Psoas muscle (tissue), 8 donors: ENCODE measurements around the gene COA7. TPM values are rescaled to one million over a fixed set of nuclear protein-coding genes. Genes with fewer than 3 reads are reported as not detected.
A peak's percentile ranks its signal among the peaks of the same experiment; 100 is the strongest.

Experiments
- ATAC-seq, 4 donors: fragments of 200-7000 bp; cut with Tn5 transposase; one replicate each; pipeline ENCODE4 v1.9.1; 2020; ENCODE audit warnings: moderate library complexity in 3 of 4, mild to moderate bottlenecking in 2 of 4
- DNase-seq, 2 donors: peaks; one replicate each; pipeline ENCODE4 v3.0.0-alpha.2; 2020
- H3K27ac ChIP-seq: fragments of 200-600 bp; one replicate; pipeline ENCODE4 v1.8.0; 2022
- H3K27me3 ChIP-seq, 3 donors: fragments of 200-600 bp in 1 of 3; one replicate each; pipeline versions ENCODE4 v1.6.1 to v1.8.0; 2013 to 2022; ENCODE audit warnings: low read length in 2 of 3, mild to moderate bottlenecking in 2 of 3, moderate library complexity in 1 of 3; ENCODE audit not compliant: insufficient read depth in 3 of 3
- H3K36me3 ChIP-seq, 2 donors: fragments of 200-600 bp in 1 of 2; one replicate each; pipeline versions ENCODE4 v1.6.1 to v1.8.0; 2013 to 2022; ENCODE audit warnings: low read depth in 1 of 2, mild to moderate bottlenecking in 1 of 2, moderate library complexity in 1 of 2; ENCODE audit not compliant: insufficient read depth in 1 of 2
- H3K4me1 ChIP-seq: fragments of 200-600 bp; one replicate; pipeline ENCODE4 v1.8.0; 2022
- H3K4me3 ChIP-seq: fragments of 200-600 bp; one replicate; pipeline ENCODE4 v1.8.0; 2022; ENCODE audit warnings: mild to moderate bottlenecking
- H3K9me3 ChIP-seq: fragments of 200-600 bp; one replicate; pipeline ENCODE4 v1.8.0; 2022
- CTCF ChIP-seq: fragments of 200-600 bp; IDR thresholded peaks from one replicate; pipeline ENCODE4 v1.8.0; 2022; ENCODE audit warnings: antibody characterized with exemption
- WGBS, 3 donors: extraction: QIAGEN DNeasy Blood & Tissue Kit; methylation state at CpG; one replicate each; pipeline versions ENCODE4 v1.1.6 to v1.1.7; 2013; 5-methylcytosine and 5-hydroxymethylcytosine counted together
- intact Hi-C, 2 donors: fragments of 100-400 bp; cut with DNase I; formaldehyde crosslinking; loops; one replicate each; pipeline versions ENCODE4 v1.11.0 to v1.14.2; 2022
- polyA plus RNA-seq, 3 donors: library from polyadenylated mRNA; stranded (reverse); fragments of 200-250 nt; gene quantifications; one replicate each; pipeline ENCODE4 v1.2.3, GENCODE V29; 2013
- total RNA-seq, 4 donors: library from RNA; stranded (reverse); fragmentation: NEBNext Ultra II Directional in 2 of 4; extraction: Animal tissue kit (Norgen Biotek cat#: 25700) in 2 of 4; gene quantifications; one replicate each; pipeline versions ENCODE4 v1.2.1 to v1.2.4, GENCODE V29; 2021 to 2023
- donor health status: healthy with polysubstance abuse.
- donor health status: DM: no; HTN: no; CAD: no; lungs with moderate emphysema.
- donor health status: Bipolar disorder and iron deficiency.
- donor health status: healthy.
- donor health status: DM: yes; HTN: yes; CAD: no.
- donor health status: DM: no; HTN: no; CAD: no.
- donor health status: DM: no; HTN: no; CAD: no.
- donor health status: DM: yes; HTN: yes; CAD: no.

COA7 gene
- total and polyA plus RNA-seq, 7 donors: 25.2 to 48.8 (median 30.5) TPM

GRCh38 chr1:52670604-52671003 lies 27.5 kb downstream of the COA7 start:
- intact Hi-C loops: loop anchor here in 1 of 2 donors (10.0 kb wide), 1 partner anchor 116 kb away; the partner anchor contains the start of gene TUT4
- TF ChIP-seq CTCF: no peak
- Histone ChIP-seq H3K9me3 (no peaks in the 10 kb centered on the region), H3K36me3 (no peaks in the 10 kb centered on the region), H3K27ac (peak overlapping the region; percentile 51), H3K4me3 (no peak overlapping the region), H3K27me3 (no peaks in the 10 kb centered on the region), H3K4me1 (peaks cover 8% of the 10 kb centered on the region)
- ATAC-seq: peak in 2 of 4 donors; percentile 38 to 71
- DNase-seq: no peak
- 32 to 63% (median 34%) methylated on average over 2 of the region's 2 CpGs for WGBS, 3 donors

GRCh38 chr1:52669696-52670095 lies 28.5 kb downstream of the COA7 start:
- H3K4me3 ChIP-seq: no peak overlapping the region
- ATAC-seq: peak in 1 of 4 donors; percentile 42
- no peaks in the 10 kb centered on the region for H3K36me3 ChIP-seq
- no peak for DNase-seq
- TF ChIP-seq CTCF: no peak
- peaks cover 11% of the 10 kb centered on the region for H3K4me1 ChIP-seq
- peak overlapping the region; percentile 51 for H3K27ac ChIP-seq
- H3K27me3 ChIP-seq: no peaks in the 10 kb centered on the region
- intact Hi-C loops: loop anchor here in 1 of 2 donors (10.0 kb wide), 1 partner anchor 115 kb away; the partner anchor contains the start of gene TUT4
- WGBS, 3 donors: 91 to 100% (median 100%) methylated on average over 1 of the region's 1 CpG
- H3K9me3 ChIP-seq: no peaks in the 10 kb centered on the region

- H3K4me3 ChIP-seq: no peak overlapping the region
- no peaks in the 10 kb centered on the region for H3K27me3 ChIP-seq
- intact Hi-C loops: no loop called here
- H3K9me3 ChIP-seq: no peaks in the 10 kb centered on the region
- H3K4me1 ChIP-seq: peaks cover 11% of the 10 kb centered on the region
- no peak for TF ChIP-seq CTCF
- 58 to 75% (median 60%) methylated on average over 2 of the region's 2 CpGs for WGBS, 3 donors
- no peaks in the 10 kb centered on the region for H3K36me3 ChIP-seq
- H3K27ac ChIP-seq: peak overlapping the region; percentile 42
- DNase-seq (no peak), ATAC-seq (peak; percentile 50 to 74 (median 66))
These were observed 29.4 kb downstream of the COA7 start for GRCh38 chr1:52668711-52669110.

GRCh38 chr1:52667984-52668383 lies 30.2 kb downstream of the COA7 start:
- intact Hi-C loops: no loop called here
- no peaks in the 10 kb centered on the region for H3K36me3 ChIP-seq
- no peak overlapping the region for H3K27ac ChIP-seq
- DNase-seq: no peak
- H3K27me3 ChIP-seq: no peaks in the 10 kb centered on the region
- H3K4me3 ChIP-seq: no peak overlapping the region
- H3K4me1 ChIP-seq: peaks cover 9% of the 10 kb centered on the region
- ATAC-seq: no peak
- H3K9me3 ChIP-seq: no peaks in the 10 kb centered on the region
- WGBS, 3 donors: 80 to 85% (median 82%) methylated on average over 3 of the region's 3 CpGs
- TF ChIP-seq CTCF: no peak

- ATAC-seq (no peak), DNase-seq (no peak)
- no peak overlapping the region for H3K4me3 ChIP-seq
- intact Hi-C loops: no loop called here
- H3K9me3 ChIP-seq: no peaks in the 10 kb centered on the region
- no peaks in the 10 kb centered on the region for H3K36me3 ChIP-seq
- H3K4me1 ChIP-seq: peaks cover 7% of the 10 kb centered on the region
- no peak overlapping the region for H3K27ac ChIP-seq
- 86 to 90% (median 87%) methylated on average over 5 of the region's 5 CpGs for WGBS, 3 donors
- no peaks in the 10 kb centered on the region for H3K27me3 ChIP-seq
- TF ChIP-seq CTCF: no peak
These were observed 30.9 kb downstream of the COA7 start for GRCh38 chr1:52667290-52667689.
